Fibroblast of pulmonary artery (primary cell): ENCODE data around the gene IRF7.
A peak's percentile ranks its signal among the peaks of the same experiment; 100 is the strongest.

Source experiments
- DNase-seq: peaks from one replicate; pipeline ENCODE4 v3.0.0-alpha.2; 2010; ENCODE audit warnings: low read depth
- H3K4me3 ChIP-seq: replicated peaks from 2 replicates; pipeline ENCODE4 v1.5.1; 2011; ENCODE audit warnings: low read depth, mild to moderate bottlenecking, control low read depth, low read length, moderate library complexity
- CTCF ChIP-seq: IDR thresholded peaks from 2 replicates; pipeline ENCODE4 v1.5.1; 2011; ENCODE audit warnings: mild to moderate bottlenecking, control low read depth, low read length, inconsistent platforms; ENCODE audit errors: missing control alignments

IRF7 gene

DNA sequence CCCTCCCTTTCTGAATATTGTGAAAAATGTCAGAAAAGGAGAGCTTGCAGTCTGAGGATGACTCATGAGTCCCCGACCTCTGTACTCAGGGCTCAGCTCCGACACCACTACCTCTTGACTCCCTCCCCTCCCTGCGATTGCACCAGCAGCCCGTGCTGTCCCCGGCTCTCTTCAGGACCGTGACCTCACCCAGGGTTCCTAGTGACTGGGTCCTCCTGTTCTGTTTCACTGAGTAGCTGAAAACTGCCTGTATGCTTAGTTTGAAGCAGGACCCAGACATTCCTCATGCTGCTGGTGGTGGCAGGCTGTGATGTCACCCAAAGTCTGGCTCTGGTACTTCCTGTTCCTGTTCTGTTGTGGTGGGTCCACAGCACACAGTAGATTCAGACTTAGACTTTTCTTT, 27.8 kb downstream of the IRF7 start:
- DNase-seq: peak; percentile 73
- H3K4me3 ChIP-seq: no peak overlapping the region

GRCh38 chr11:587546-587945, 28.2 kb downstream of the IRF7 start:
- no peak for DNase-seq
- no peak for TF ChIP-seq CTCF
- H3K4me3 ChIP-seq: no peak overlapping the region

More for the DNA sequence above, 27.8 kb downstream of the IRF7 start:
- TF ChIP-seq CTCF: no peak

DNA sequence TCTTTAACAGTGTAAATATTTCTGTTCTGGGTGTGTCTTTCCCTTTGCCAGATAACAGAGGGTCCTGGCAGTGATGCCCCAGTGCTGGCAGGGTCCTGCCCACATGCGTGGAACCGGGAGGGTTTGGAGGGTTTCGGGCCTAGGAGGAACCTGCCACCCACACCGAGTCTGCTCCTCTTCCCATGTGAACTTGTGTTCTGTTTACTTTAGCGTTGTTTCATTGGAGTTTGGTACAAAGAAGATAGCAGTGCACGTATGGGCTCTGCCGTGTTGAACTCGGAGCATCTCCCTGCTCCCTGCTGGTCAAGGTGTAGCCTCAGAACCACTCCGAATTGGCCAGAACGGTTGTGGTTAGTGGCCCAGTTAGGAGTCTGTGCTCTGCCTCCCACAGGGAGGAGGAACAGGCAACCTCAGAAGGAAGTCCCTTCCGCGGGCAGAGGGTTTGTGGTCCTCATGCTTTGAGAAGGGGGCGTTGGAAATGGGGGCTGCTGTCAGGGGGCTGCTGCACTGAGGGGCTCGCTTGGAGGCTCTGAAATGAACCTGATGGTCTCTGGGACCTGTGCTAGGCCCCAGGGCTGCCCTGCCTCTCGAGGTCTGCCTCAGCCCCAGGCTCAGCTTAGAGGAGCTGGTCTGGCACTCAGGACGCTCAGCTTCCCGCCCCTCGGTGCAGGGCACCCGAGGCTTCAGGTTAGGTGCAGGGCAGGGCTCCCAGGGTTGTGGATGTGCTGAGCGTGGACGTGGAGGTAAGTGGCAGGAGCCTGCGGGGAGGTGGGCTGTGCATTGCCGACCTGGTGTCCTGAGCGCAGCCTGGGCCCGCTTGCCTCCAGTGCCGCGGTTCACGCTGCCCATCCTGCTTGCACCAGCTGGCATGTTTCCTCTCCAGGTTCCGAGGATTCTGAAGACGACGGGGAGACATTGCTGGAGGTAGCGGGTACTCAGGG, 29.1 kb downstream of the IRF7 start:
- no peak for DNase-seq
- TF ChIP-seq CTCF: no peak
- H3K4me3 ChIP-seq: no peak overlapping the region

DNA sequence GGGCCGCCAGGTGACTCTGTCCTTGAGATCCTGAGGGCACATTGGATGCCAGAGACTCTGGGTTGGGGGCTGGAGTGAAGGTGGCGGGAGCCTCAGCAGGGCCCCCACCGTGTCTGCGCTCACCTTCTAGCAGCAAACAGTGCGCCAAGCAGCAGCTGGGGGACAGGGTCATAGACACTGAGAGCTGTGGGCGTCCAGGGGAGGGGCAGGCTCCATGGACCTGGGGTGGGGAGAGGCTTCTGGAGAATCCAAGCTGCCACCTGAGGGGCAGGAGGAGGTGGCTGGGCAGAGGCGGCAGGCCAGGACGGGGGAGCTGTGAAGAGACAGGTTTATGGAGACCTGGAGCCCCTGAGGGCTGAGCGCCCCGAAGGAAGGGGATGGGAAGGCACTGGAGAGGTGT, 31.5 kb downstream of the IRF7 start:
- no peak for TF ChIP-seq CTCF
- no peak overlapping the region for H3K4me3 ChIP-seq
- no peak for DNase-seq

- no peak for TF ChIP-seq CTCF
- no peak for DNase-seq
- no peak overlapping the region for H3K4me3 ChIP-seq
These were observed 34.0 kb downstream of the IRF7 start for GRCh38 chr11:581752-582151.

DNA sequence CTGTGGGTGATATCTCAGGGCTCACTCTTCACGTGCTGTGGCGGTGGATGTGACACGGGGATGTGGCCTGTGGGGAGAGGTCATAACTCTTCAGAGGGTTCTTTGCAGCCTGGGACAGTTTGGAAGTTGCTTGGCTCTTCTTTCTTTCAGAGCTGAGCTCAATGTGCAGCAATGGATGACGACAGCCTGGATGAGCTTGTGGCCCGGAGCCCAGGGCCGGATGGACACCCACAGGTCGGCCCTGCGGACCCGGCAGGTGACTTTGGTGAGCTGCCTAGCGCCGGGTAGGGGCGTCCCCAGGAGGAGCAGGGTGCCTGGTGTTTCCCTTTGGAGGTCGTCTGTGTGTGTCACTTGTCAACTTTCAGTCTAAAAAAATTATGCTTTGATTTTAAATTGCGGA, 34.4 kb downstream of the IRF7 start:
- DNase-seq: no peak
- no peak for TF ChIP-seq CTCF

More for the DNA sequence above, 34.4 kb downstream of the IRF7 start:
- H3K4me3 ChIP-seq: no peak overlapping the region
